KBM-7 (cell line): ENCODE data around the gene PRM3.

Experiments
- DNase-seq: peaks from one replicate; pipeline ENCODE4 v3.0.0-alpha.2; 2015
- in situ Hi-C: fragments of 300-500 bp; cut with MboI; formaldehyde crosslinking; loops from 2 replicates; pipeline ENCODE4 v1.14.3; 2020; ENCODE audit warnings: low sequenced_read_pairs, low pct_unique_long_range_greater_than_20kb, mixed read lengths

The PRM3 gene, protein sequence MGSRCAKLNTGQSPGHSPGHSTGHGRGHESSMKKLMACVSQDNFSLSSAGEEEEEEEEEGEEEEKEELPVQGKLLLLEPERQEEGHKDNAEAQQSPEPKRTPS

DNA sequence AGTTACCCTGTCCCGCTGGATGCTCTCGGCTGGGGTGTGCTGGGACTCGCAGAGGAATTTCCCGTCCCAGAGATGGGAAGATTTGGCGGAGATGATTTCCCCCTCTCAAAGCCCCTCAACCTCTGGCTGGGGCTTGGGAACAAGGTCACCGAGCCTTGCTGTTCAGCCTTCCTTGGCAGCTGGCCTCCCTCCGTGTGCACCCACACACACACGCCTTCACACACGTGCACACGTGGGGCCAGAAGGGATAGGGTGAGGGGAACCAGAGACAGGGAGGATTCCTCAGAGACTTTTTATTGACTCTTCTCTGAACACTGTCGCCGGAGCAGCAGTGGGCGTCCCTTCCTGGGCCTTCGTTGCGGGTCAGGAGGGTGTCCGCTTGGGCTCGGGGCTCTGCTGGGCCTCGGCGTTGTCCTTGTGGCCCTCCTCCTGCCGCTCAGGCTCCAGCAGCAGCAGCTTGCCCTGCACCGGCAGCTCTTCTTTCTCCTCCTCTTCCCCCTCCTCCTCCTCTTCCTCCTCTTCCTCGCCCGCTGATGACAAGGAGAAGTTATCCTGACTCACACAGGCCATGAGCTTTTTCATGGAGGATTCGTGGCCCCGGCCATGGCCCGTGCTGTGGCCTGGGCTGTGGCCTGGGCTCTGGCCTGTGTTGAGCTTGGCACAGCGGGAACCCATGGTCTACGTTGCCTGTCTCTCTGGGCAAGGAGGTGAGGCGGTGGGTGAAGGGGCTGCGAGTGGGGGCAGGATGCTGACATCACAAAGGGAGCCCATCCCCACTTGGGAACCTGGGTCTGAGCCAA is at the start of gene PRM3:
Gene PRM3 (minus strand): TSS at position 709 of the 800 bp plus-strand sequence. CDS start 34 bp downstream, at position 675.
- DNase-seq: no peak
- in situ Hi-C loops: no loop called here

DNA sequence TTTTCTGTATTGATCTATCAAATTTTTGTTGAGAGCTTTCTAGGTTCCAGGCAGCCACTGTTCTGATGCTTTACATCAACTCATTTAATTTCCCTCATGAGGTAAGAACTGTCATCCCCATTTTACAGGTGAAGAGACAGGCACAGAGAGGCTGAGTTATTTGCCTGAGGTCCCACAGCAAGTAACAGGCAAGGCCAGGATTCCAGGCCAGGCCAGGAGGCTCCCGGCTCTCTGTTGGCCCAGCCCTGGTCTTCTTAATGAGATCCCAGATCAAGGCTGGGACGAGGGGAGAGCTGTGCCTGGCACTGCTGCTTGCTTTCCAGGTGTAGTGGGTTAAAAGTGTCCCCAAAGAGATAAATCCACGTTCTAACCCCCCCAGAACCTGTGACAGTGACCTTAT is 49.4 kb upstream of the PRM3 start:
- in situ Hi-C loops: no loop called here
- no peak for DNase-seq

DNA sequence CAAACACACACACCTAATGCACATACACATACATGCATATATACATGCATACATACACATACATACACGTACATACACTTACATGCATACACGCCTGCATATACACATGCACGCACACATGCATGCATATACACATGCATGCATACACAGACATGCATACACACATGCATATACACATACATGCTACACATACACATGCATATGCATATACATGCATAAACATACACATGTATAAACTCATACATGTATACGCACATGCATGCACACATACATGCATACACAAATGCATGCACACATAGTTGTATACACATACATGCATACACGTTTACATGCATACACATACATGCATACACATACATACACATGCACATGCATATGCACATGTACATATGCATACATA is 48.2 kb upstream of the PRM3 start:
- in situ Hi-C loops: no loop called here
- DNase-seq: no peak

DNA sequence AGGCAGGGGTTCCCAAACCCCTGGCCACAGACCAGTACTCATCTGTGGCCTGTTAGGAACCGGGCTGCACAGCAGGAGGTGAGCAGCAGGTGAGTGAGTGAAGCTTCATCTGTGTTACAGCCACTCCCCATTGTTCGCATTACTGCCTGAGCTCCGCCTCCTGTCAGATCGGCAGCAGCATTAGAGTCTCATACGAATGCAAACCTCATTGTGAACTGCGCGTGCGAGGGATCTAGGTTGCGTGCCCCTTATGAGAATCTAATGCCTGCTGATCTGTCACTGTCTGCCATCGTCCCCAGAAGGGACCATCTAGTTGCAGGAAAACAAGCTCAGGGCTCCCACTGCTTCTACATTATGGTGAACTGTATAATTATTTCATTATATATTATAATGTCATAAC is 46.7 kb upstream of the PRM3 start:
- in situ Hi-C loops: no loop called here
- DNase-seq: no peak

DNA sequence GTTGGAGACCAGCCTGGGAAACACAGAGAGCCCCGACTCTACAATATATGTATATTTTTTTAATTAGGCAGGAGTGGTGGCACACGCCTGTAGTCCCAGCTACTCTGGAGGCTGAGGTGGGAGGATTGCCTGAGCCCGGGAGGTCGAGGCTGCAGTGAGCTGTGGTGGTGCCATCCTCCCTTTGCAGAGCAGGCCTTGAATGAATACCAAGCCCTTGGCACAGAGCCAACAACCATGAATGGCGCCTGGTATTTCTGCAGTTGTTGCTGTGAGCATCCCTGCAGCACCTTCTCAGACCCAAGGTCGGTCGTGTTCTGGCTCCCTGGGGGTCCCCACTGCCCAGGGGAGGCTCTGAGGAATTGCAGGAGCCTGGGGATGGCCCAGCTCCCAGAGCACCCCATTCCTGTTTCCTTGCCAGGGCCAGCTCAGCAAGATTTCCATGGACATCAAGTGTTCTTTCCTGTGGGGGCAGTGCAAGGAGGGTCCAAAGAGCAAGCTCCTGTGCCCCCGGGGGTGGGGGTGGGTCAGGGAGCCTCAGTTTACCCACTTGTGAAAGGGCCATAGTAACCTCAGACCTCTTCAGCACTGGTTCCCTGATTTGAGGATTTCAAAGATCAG is 46.2 kb upstream of the PRM3 start:
- DNase-seq: no peak
- in situ Hi-C loops: no loop called here

DNA sequence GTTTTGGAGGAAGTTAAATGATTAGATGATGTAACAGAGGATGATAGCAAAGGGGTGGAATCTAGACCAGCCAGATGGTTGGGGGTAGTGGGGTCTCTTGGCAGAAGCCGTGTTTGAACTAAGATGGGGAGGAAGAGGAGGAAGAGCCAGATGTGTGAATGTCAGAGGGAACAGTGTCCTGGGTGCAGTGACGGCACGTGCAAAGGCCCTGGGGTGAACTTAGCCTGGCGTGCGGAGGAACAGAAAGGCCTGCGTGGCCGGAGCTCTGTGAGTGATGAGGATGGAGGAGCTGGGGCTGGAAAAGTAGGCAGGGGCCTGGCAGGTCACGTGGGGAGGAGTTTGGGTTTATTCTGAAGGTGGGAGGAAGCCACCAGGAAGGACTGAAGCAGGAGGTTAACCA is 45.4 kb upstream of the PRM3 start:
- DNase-seq: no peak
- in situ Hi-C loops: no loop called here

DNA sequence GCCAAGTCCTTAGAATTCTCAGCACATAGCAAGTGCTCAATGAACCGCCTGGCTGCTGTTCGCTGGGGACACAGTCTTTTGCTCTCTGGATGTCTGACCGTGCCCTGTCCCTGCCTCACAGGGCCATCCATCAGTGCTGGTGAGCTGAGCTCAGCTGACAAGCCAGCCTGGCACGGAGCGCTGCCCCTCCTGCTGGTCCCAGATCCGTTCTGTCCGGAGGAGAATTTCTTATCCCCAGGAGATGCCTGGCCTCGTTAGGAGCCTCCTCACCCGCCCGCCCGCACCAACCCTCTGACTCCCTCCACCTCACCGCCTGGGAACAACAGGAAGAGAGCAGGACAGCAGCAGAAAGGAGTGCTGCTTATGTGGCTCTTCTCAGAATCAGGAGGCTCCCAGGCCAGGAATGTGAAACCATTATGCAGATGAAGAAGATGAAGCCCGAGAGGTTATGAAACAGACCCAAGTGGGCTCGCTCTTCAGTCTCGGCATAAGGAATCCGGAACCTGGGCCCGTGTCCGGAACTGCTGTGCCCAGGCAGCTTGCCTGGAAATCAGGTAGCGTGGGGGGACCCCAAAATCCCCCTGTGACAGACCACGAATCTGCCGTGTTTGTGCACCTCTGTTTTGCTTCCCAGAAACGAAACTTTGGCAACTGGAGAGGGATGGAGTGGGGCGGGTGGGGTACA is 43.0 kb upstream of the PRM3 start:
- in situ Hi-C loops: no loop called here
- DNase-seq: no peak

DNA sequence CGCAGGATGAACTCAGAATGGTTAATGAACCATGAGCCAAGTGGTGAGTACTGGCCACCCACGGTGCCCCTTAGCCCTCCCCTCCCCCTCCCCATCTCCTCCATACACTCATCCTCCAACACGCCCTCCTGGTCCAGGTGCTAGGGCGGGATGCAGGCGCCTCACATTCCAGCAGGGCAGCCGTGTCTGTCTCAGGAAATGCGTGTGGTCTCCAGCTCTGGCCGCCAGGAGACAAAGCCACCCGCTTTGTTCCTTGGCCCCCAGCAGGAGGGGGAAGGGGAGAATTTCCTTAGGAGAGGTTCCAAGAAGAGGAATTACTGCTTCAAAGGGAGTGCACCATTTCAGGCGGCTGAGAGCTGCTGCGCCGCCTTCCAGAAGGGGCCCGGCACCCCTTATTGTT is 42.1 kb upstream of the PRM3 start:
- in situ Hi-C loops: no loop called here
- DNase-seq: peak; percentile 46

DNA sequence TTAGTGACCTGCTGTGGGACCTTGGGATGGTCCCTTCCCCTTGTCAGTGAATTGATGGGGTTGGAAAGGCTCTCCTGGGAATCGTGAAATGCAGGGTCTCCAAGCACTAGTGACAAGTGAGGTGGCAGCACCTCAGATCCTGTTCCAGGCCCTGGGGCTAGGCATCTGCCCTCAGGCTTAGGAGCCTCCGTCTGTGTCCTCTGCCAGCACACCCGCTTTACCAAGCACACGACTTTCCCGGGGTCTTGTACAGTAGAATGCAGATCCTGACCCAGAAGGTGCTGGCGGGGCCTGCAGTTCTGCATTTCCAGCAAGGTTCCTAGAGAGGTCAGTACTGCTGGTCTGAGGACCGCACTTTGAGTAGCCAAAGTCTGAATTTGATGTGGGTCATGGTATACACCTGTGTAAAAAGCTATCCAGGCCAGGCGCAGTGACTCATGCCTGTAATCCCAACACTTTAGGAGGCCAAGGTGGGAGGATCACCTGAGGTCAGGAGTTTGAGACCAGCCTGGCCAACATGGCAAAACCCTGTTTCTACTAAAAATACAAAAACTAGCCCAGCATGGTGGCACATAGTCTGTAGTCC is 41.0 kb upstream of the PRM3 start:
- DNase-seq: no peak
- in situ Hi-C loops: no loop called here

DNA sequence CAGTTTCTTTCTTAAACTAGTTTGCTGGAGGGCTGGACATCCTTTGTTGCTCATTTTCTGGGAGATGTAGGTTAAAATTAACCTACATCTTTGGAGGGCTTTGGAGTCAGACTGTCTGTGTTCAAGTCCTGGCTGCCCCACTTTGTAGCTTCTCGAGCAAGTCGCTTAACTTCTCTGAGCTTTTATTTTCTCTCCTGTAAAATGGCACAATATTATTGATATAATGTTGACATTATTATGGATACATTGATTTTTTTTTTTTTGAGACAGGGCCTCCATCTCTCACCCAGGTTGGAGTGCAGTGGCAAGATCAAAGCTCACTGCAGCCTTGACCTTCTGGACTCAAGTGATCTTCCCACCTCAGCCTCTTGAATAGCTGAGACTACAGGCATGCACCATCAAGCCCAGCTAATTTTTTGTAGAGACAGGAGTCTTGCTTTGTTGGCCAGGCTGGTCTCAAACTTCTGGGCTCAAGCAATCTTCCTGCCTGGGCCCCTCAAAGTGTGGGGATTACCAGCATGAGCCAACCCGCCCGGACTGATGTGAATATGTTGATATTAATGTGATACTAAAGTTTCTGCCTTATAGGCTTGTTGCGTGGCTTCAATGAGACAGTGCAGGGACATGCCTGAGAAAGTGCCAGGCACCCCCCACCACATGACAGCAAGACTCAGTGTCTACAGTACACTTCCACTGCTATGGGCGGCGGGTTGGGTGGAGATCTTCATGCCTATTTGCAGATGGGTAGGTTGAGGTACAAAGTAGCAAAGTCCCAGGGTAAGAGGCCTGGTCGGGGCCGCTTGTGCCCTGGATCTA is 40.3 kb upstream of the PRM3 start:
- in situ Hi-C loops: no loop called here
- DNase-seq: no peak

DNA sequence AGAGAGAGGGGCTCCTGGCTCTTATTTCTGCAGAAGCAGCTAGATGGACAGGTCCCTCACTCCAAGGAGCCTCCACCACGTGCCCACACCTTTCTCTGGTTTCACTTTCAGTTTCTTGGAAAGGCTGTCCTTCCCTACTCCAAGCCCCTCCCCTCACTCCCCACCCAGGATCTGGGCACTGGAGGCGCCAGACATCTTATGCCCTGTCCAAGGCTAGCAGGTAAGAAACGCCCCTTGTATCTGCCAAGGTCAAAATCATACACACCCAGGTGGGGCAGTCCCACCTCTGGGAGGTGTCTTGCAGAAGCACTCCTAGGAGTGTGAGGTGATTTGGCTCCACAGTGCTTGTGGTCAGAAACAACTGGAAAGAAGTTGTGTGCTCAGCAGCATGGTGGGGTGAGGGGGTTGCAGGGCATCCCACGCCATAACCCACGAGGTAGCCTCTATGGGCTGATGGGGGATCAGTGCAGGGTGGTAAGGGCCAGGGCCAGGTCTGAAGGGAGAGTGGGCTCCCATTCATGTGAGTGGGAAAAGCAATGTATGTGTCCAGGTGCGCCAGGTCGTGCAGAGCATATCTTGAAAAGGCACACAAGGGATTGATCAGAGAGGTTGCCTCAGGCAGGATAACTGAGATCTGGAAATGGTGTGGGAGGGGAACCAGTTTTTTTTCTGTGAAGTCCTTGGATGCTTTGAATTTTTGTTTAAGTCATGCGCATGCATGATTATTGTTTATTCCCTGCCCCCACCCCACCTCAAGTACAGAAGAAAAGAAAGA is 39.5 kb upstream of the PRM3 start:
- in situ Hi-C loops: no loop called here
- no peak for DNase-seq

DNA sequence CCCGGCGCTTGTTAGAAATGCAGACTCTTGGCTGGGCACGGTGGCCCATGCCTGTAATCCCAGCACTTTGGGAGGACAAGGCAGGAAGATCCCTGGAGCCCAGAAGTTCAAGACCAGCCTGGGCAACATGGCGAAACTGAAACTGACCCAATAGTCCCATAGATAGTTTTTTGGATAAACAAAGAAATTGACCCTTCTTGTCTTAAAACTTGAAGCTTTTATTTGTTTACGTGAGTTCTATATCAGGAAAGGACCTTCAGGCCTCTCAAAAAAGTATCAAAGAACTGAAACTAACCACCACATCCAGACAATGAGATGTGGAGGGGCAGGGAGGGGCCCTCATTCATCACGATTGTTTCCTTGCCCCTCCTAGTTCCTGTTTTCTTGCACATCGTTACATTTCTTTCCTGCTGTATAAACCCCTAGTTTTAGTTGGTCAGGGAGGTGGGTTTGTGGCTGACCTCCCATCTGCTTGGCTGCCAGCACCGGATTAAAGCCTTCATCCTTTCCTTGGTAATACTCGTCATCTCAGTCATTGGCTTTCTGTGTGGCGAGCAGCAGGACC is 37.6 kb upstream of the PRM3 start:
- peak; percentile 94 for DNase-seq
- in situ Hi-C loops: no loop called here

DNA sequence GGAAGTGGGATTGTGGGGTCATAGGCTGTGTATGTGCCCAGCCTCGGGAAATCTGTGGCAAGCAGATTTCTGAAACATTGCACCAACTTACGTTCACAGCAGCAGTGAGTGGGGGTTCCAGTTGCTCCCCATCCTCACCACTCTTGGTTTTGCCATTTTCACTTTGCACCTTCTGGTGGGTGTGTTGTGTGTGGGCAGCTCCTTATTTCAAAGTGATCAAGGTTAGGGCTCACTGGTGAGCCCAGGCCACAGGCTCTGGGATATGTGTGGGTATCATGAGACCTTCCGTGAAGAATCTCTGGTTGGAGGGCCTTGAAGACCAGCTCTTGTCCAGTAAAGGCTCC is 37.2 kb upstream of the PRM3 start:
- in situ Hi-C loops: no loop called here
- no peak for DNase-seq

DNA sequence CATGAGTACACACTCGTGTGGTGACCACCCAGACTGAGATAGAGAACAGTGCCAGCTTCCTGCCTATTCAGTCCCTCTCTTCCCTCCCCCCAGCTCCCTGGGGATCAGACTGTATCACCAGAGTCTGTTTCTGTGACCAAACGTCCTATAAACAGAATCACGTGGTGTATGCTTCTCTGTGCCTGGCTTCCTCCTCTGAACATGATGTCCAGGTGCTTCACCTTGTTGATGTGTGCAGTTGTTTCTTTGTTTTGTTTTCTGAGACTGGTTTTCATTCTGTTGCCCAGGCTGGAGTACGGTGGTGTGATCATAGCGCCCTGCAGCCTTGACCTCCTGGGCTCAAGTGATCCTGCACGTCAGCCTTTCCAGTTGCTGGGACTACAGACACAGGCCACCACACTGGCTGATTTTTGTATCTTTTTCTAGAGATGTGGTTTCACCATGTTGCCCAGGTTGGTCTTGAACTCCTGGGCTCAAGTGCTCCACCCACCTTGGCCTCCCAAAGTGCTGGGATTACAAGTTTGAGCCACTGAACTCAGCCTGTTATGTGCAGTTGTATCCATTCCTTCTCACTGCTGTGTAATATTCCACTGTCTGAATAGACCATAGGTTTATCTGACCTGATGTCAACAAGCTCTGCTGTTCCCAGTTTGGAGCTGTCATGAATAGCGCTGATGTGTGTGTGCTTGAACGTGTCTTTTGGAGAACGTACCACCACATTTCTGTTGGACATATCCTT is 36.6 kb upstream of the PRM3 start:
- in situ Hi-C loops: no loop called here
- DNase-seq: peak; percentile 51

DNA sequence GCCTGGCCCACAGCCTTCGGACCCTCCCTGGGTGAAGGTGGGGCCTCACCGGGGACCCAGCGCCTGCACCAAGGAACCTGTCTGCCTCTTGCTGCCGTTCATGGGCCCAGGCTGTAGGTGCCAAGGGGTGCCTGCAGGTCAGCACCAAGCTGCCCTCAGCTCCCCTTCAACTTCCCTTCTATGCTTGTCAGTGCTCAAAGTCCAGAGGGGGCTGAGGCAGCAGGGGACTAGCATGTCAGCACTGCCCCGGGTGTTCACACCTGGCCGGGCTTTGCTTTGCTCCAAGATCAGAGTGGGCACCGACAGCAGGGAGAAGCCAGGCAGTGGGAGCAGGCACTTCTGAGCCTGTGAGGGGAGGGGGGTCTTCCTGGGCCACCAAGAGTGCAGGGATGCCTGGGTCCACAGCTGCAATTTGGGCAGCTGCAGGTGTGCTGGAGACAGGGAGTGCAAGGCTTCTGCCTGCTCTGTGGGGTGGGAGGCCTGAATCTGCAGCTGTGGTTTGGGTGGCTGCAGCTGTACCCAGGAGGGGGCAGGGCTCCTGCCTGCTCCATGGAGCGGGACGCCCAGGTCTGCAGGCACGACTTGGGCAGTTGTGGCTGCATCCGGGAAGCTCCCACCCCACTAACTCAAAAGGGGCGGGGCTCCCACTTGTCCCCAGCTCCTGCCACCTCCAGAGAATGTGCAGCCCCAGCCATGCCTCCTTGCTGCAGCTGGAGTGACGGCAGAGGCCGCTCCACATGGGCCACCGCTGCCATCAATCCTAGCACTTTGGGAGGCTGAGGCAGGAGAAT is 35.3 kb upstream of the PRM3 start:
- DNase-seq: peak; percentile 89
- in situ Hi-C loops: no loop called here

DNA sequence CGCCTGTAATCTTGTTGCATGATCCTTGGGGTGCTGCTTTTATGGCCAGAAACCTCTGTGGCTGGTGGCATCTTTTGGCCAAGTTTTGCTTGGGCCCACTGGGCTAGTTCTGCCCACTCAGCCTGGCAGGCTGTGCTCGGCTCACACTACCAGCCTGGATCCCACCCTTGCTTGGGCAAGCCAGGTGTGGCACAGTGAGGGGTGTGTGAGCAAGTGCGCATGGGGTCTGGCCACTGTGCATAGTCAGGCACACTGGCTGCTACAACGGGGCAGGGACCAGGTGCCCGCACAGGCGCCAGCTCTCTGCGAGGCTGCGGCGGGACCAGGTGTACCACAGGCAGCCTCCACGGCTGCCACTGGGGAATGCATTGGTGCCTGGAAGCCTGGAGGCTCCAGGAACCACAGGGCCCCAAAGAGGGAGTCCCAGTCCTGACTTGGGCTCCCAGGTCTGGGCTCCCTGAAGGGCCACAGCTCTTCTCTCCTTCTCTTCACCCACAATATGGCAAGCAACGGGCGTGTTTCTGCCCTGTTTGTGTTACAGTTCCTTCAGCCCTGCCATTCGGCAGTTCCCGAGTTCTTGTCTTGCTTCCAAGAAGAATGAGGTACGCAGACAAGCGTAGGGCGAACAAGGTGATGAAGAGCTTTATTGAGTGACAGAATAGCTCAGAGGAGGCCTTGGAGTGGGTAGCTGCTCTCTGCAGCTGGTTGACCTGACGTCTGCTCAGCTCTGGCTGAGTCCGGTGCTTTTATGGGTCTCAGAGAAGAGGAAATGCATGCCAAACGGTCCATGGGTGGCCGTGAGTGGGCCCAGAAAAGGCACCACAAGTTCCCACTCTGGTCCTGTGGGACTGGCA is 34.4 kb upstream of the PRM3 start:
- DNase-seq: no peak
- in situ Hi-C loops: no loop called here
